Measurements from ENCODE around the gene PANX2. TPM values are rescaled to one million over a fixed set of nuclear protein-coding genes. Genes with fewer than 3 reads are reported as not detected.
A peak's percentile ranks its signal among the peaks of the same experiment; 100 is the strongest.

The PANX2 gene
- total and polyA plus RNA-seq, 2 of the 13 experiments (the other 11 are each of a cell fraction or from before 2014, with no cell fraction given) = 0.15 to 1.1 TPM

GRCh38 chr22:50148166-50148500, 22.4 kb upstream of the PANX2 start:
- peak overlapping the region; percentile 86 for H3K4me2 ChIP-seq (ENCODE audit: low read depth, low read length)
- H3K9me3 ChIP-seq (ENCODE audit: low read length) = no peaks in the 10 kb centered on the region
- DNase-seq (ENCODE audit: low spot score) (no peak), ATAC-seq (no peak), FAIRE-seq (no peak)
- H3K4me1 ChIP-seq (ENCODE audit: insufficient read depth, low read length) = peaks cover 80% of the 10 kb centered on the region
- POLR2A ChIA-PET = no interaction called here
- intact Hi-C loops (cut with micrococcal nuclease; ENCODE audit: unreplicated experiment) = loop anchor here (5.0 kb wide), 2 partner anchors 46 to 381 kb away; no protein-coding TSS in a partner anchor
- H2AFZ ChIP-seq (ENCODE audit: low read length) = no peak overlapping the region
- H4K20me1 ChIP-seq (ENCODE audit: insufficient read depth, low read length) = no peaks in the 10 kb centered on the region
- no peaks in the 10 kb centered on the region for H3K36me3 ChIP-seq (replicated peaks in 1 of 2; ENCODE audit: control insufficient read depth in 1 of 2, insufficient read depth in 2 of 2, low read length in 2 of 2)
- in situ Hi-C loops (cut with HindIII; ENCODE audit: extremely low pct_ligation_motif_present, low pct_unique_long_range_greater_than_20kb) = loop anchor here (5.0 kb wide), 1 partner anchor 59 kb away; no protein-coding TSS in a partner anchor
- no peak overlapping the region for H3K27ac ChIP-seq (ENCODE audit: extremely low read length, insufficient read depth, low read length)
- BruUV-seq (replicated peaks) = no TSS peak
- CTCF ChIA-PET (ENCODE audit: low intra/inter-chr PET ratio, low total read pairs) = interaction anchor here (4.3 kb wide), 1 partner anchor 62 kb away, joined by 39 read pairs; no protein-coding TSS in a partner anchor
- whole genome bisulfite sequencing (ENCODE audit: low lambda C conversion rate) = 39% methylated on average over 10 of the region's 12 CpGs
- H3K9ac ChIP-seq (ENCODE audit: insufficient read depth, low read depth, low read length) = no peak overlapping the region
- H3K79me2 ChIP-seq (ENCODE audit: insufficient read depth, low read length) = no peaks in the 10 kb centered on the region
- peak overlapping the region in 2 of 3 experiments; percentile 24 to 60; a peak in 4 of 6 replicates for H3K4me3 ChIP-seq (replicated peaks in 1 of 3; ENCODE audit: insufficient read depth in 1 of 3, low read depth in 2 of 3, low read length in 3 of 3)
- H3K27me3 ChIP-seq (ENCODE audit: control insufficient read depth in 1 of 2, insufficient read depth in 2 of 2, low read length in 2 of 2) = peaks cover 2 to 44% of the 10 kb centered on the region in 2 experiments; a peak in 4 of 5 replicates
- TF ChIP-seq ZNF576 (CRISPR knock-in tag; IDR thresholded peaks at IDR 0.05) (no peak), WIZ (CRISPR knock-in tag; IDR thresholded peaks at IDR 0.05) (no peak), SAP130 (CRISPR knock-in tag; IDR thresholded peaks at IDR 0.05; ENCODE audit: low read depth) (no peak), HHEX (CRISPR knock-in tag; IDR thresholded peaks at IDR 0.05) (no peak), RXRA (CRISPR knock-in tag; IDR thresholded peaks at IDR 0.05) (no peak), TGIF2 (CRISPR knock-in tag; IDR thresholded peaks at IDR 0.05) (no peak), CENPBD1 (CRISPR knock-in tag; IDR thresholded peaks at IDR 0.05; ENCODE audit: borderline replicate concordance, low read depth) (no peak), GATA4 (IDR thresholded peaks at IDR 0.05; ENCODE audit: borderline replicate concordance, low read depth) (no peak), GTF3A (CRISPR knock-in tag; conservative IDR thresholded peaks at IDR 0.05) (no peak), ESRRA (CRISPR knock-in tag; IDR thresholded peaks at IDR 0.05; ENCODE audit: low read depth) (no peak), HOXA9 (CRISPR knock-in tag; IDR thresholded peaks at IDR 0.05; ENCODE audit: borderline replicate concordance) (no peak), ZNF124 (CRISPR knock-in tag; IDR thresholded peaks at IDR 0.05) (no peak), ZNF543 (CRISPR knock-in tag; IDR thresholded peaks at IDR 0.05) (no peak), ZNF746 (CRISPR knock-in tag; IDR thresholded peaks at IDR 0.05) (no peak), SETDB1 (CRISPR knock-in tag; IDR thresholded peaks at IDR 0.05; ENCODE audit: borderline replicate concordance) (no peak)
- TF ChIP-seq, protein P1, sequence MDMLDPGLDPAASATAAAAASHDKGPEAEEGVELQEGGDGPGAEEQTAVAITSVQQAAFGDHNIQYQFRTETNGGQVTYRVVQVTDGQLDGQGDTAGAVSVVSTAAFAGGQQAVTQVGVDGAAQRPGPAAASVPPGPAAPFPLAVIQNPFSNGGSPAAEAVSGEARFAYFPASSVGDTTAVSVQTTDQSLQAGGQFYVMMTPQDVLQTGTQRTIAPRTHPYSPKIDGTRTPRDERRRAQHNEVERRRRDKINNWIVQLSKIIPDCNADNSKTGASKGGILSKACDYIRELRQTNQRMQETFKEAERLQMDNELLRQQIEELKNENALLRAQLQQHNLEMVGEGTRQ (IDR thresholded peaks at IDR 0.05; ENCODE audit: low read depth, low read length) = no peak
- TF ChIP-seq, protein P1 (CRISPR knock-in tag; IDR thresholded peaks at IDR 0.05; ENCODE audit: borderline replicate concordance) = no peak
- TF ChIP-seq, protein P2, sequence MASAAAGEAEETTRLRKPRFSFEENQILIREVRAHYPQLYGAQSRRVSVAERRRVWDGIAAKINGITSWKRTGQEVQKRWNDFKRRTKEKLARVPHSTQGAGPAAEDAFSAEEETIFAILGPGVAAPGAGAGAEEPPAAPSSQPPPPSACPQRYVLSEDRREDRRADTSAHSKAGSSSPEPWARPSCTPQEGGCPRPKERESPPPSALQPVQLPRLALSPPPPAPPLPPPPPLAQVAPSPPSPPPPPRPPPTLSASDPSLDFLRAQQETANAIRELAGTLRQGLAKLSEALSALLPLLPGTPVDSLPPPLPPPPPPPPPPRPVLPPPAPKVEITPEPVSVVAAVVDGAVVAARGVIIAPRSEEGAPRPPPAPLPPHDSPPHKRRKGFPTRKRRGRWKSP (CRISPR knock-in tag; IDR thresholded peaks at IDR 0.05) = no peak

Measured in HepG2 (cell line).